Endothelial cell of umbilical vein (primary cell): ENCODE data around the gene VGLL4. TPM values are rescaled to one million over a fixed set of nuclear protein-coding genes. Genes with fewer than 3 reads are reported as not detected.

Experiments
- BruUV-seq: library from RNA; stranded (reverse); fragments of 400-500 nt; replicated peaks from 2 replicates; lab custom pipeline; 2021; lab: Mats Ljungman, UMichigan
- CTCF ChIA-PET: fragments of 300-600, 350-600 bp; sonication (Branson Sonifier 250); formaldehyde crosslinking; loops from one replicate; lab custom pipeline; 2021; ENCODE audit warnings: antibody characterized with exemption, inconsistent platforms; lab: Charles Lee
- POLR2A ChIA-PET: fragments of 300-600, 350-600 bp; sonication (Branson Sonifier 250); formaldehyde crosslinking; loops from one replicate; lab custom pipeline; 2021; ENCODE audit warnings: antibody characterized with exemption, inconsistent platforms; lab: Charles Lee
- DNase-seq: peaks from one replicate; pipeline ENCODE4 v3.0.0-alpha.2; 2011; ENCODE audit warnings: low read depth, low spot score
- FAIRE-seq: peaks from 2 replicates; lab custom pipeline; 2011; peaks lifted over from hg19 to GRCh38; lab: Jason Lieb, UNC
- H2AFZ ChIP-seq: 2 replicates; pipeline ENCODE4 v1.6.0; 2012; ENCODE audit warnings: low read depth, low read length, control low read depth, inconsistent platforms
- H3K27ac ChIP-seq: 2 replicates; pipeline ENCODE4 v1.5.1; 2011; ENCODE audit warnings: low read depth, mild to moderate bottlenecking, control low read depth, low read length, moderate library complexity; ENCODE audit not compliant: insufficient read depth
- H3K27me3 ChIP-seq, 2 experiments: 2 replicates each; pipeline versions ENCODE4 v1.6.0 to v1.6.1; 2011; ENCODE audit warnings: low read length in 2 of 2, mixed read lengths in 1 of 2; ENCODE audit not compliant: control insufficient read depth in 2 of 2, insufficient read depth in 2 of 2
- H3K36me3 ChIP-seq, 2 experiments: 2 replicates in 1 of 2; 3 replicates in 1 of 2; pipeline ENCODE4 v1.5.1; 2011; ENCODE audit warnings: low read length in 2 of 2, mild to moderate bottlenecking in 1 of 2, moderate library complexity in 1 of 2; ENCODE audit not compliant: control insufficient read depth in 2 of 2, insufficient read depth in 2 of 2; ENCODE audit errors: extremely low read depth in 1 of 2
- H3K4me1 ChIP-seq: 3 replicates; pipeline ENCODE4 v1.5.1; 2011; ENCODE audit warnings: mild to moderate bottlenecking, low read length; ENCODE audit not compliant: control insufficient read depth, insufficient read depth; ENCODE audit errors: extremely low read depth
- H3K4me2 ChIP-seq: 2 replicates; pipeline ENCODE4 v1.6.1; 2011; ENCODE audit warnings: low read length, control low read depth, mixed read lengths; ENCODE audit not compliant: insufficient read depth
- H3K4me3 ChIP-seq, 3 experiments: fragments of 200-600 bp in 1 of 3; sonication (generic), shearing (Covaris generic) in 1 of 3; replicated peaks in 1 of 3; 2 replicates each; pipeline ENCODE4 v1.5.1; 2011 to 2016; ENCODE audit warnings: control low read depth in 3 of 3, low read length in 3 of 3, mild to moderate bottlenecking in 2 of 3, inconsistent platforms in 1 of 3, low read depth in 1 of 3, moderate library complexity in 1 of 3; ENCODE audit not compliant: insufficient read depth in 1 of 3
- H3K79me2 ChIP-seq: 2 replicates; pipeline ENCODE4 v1.6.0; 2012; ENCODE audit warnings: low read length, inconsistent platforms; ENCODE audit not compliant: control insufficient read depth, insufficient read depth
- H3K9ac ChIP-seq: replicated peaks from 2 replicates; pipeline ENCODE3; 2011; ENCODE audit warnings: low read length, control low read depth; ENCODE audit not compliant: insufficient read depth; ENCODE audit errors: extremely low read depth
- H3K9me1 ChIP-seq: replicated peaks from 3 replicates; pipeline ENCODE4 v1.6.0; 2011; ENCODE audit warnings: mild to moderate bottlenecking, low read length; ENCODE audit not compliant: control insufficient read depth, insufficient read depth; ENCODE audit errors: extremely low read depth
- H3K9me3 ChIP-seq: replicated peaks from 2 replicates; pipeline ENCODE4 v1.5.1; 2012; ENCODE audit warnings: low read length, inconsistent platforms; ENCODE audit not compliant: control insufficient read depth, insufficient read depth
- H4K20me1 ChIP-seq: replicated peaks from 2 replicates; pipeline ENCODE3; 2011; ENCODE audit warnings: mild to moderate bottlenecking, low read length; ENCODE audit not compliant: control insufficient read depth, insufficient read depth; ENCODE audit errors: extremely low read depth
- EZH2 ChIP-seq: IDR thresholded peaks from 2 replicates; pipeline ENCODE4 v1.6.1; 2012; ENCODE audit warnings: borderline replicate concordance, low read depth, mild to moderate bottlenecking, moderate library complexity, low read length, inconsistent platforms; ENCODE audit not compliant: severe bottlenecking
- FOS ChIP-seq: IDR thresholded peaks from 2 replicates; pipeline ENCODE4 v1.6.1; 2011; ENCODE audit warnings: mild to moderate bottlenecking, low read length, moderate library complexity, borderline replicate concordance; ENCODE audit not compliant: insufficient read depth
- GATA2 ChIP-seq: IDR thresholded peaks from 2 replicates; pipeline ENCODE4 v1.7.0; 2011; ENCODE audit warnings: low read depth, mild to moderate bottlenecking, moderate library complexity, mixed read lengths, low read length; ENCODE audit not compliant: insufficient read length, insufficient read depth
- JUN ChIP-seq: IDR thresholded peaks from 2 replicates; pipeline ENCODE4 v1.6.1; 2011; ENCODE audit warnings: borderline replicate concordance, low read depth; ENCODE audit not compliant: insufficient read length, insufficient read depth
- MAX ChIP-seq: IDR thresholded peaks from 2 replicates; pipeline ENCODE4 v1.6.1; 2011; ENCODE audit not compliant: insufficient read depth, insufficient read length
- MYC ChIP-seq: IDR thresholded peaks from one replicate; pipeline ENCODE4 v1.6.1; 2011; ENCODE audit warnings: mild to moderate bottlenecking, low read depth, low read length
- POLR2A ChIP-seq: IDR thresholded peaks from 2 replicates; pipeline ENCODE4 v1.6.1; 2012; ENCODE audit warnings: low read depth, mild to moderate bottlenecking, control low read depth, low read length
- POLR2AphosphoS5 ChIP-seq: IDR thresholded peaks from 2 replicates; pipeline ENCODE4 v1.6.1; 2012; ENCODE audit warnings: low read depth, mild to moderate bottlenecking, control low read depth, low read length, moderate library complexity; ENCODE audit not compliant: insufficient read depth
- dilution Hi-C: fragments of 300-500 bp; cut with MboI; formaldehyde crosslinking; loops from one replicate; pipeline ENCODE4 v1.15.0; 2019; ENCODE audit warnings: low sequenced_read_pairs; ENCODE audit not compliant: extremely low pct_ligation_motif_present
- intact Hi-C: fragments of 100-400 bp; cut with micrococcal nuclease; formaldehyde crosslinking; loops from one replicate; pipeline ENCODE4 v1.10.0; 2022
- polyA plus RNA-seq, 4 experiments: library from polyadenylated mRNA; depleted of rRNA in 3 of 4; stranded (reverse) in 3 of 4; unstranded in 1 of 4; fragments of >200 nt; gene quantifications; 2 replicates each; pipeline versions ENCODE4 v1.2.1 to v1.2.3, GENCODE V29; 2011 to 2012; ENCODE audit warnings: missing spikeins in 1 of 4
- total RNA-seq: library from RNA; stranded (reverse); gene quantifications from 2 replicates; pipeline ENCODE4 v1.2.3, GENCODE V29; 2021
- TF ChIP-seq, protein P1 (sequence below), 2 donors: IDR thresholded peaks; 1 replicate in 1 of 2; 2 replicates in 1 of 2; pipeline ENCODE4 v1.5.1; 2011; ENCODE audit warnings: low read length in 2 of 2, mild to moderate bottlenecking in 2 of 2, moderate library complexity in 2 of 2, control low read depth in 1 of 2, inconsistent platforms in 1 of 2, low read depth in 1 of 2; ENCODE audit not compliant: insufficient read depth in 1 of 2; ENCODE audit errors: extremely low read depth in 1 of 2

The VGLL4 gene
- total and polyA plus RNA-seq, 2 donors (not counting 3 experiments of a cell fraction or from before 2014, with no cell fraction given): 67.0 to 78.9 TPM

DNA sequence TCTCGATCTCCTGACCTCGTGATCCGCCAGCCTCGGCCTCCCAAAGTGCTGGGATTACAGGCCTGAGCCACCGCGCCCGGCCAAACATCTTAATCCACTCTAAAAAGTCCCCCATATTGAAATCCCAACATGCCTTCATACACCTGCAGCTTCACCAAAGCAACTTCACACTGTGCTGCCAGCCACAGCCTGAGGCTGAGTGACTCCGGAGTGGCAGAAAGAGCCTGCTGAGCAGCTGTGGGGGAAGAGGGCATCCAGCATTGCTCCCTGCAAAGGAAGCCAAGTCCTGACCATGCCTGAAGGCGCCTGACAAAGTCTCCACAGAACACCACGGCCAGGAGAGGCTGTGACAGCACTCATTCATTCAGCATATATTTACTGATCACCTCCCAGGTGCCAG is 21.6 kb upstream of the VGLL4 start:
- Histone ChIP-seq H3K4me3 (no peak overlapping the region), H3K79me2 (no peaks in the 10 kb centered on the region), H4K20me1 (no peaks in the 10 kb centered on the region), H3K4me1 (peaks cover 12% of the 10 kb centered on the region), H3K4me2 (no peak overlapping the region), H3K9ac (no peak overlapping the region), H3K9me3 (no peaks in the 10 kb centered on the region), H3K27me3 (no peaks in the 10 kb centered on the region), H2AFZ (no peak overlapping the region), H3K27ac (no peak overlapping the region), H3K36me3 (no peaks in the 10 kb centered on the region), H3K9me1 (no peaks in the 10 kb centered on the region)
- DNase-seq: no peak
- no TSS peak for BruUV-seq
- no peak for FAIRE-seq
- no peak for TF ChIP-seq GATA2
- no peak for TF ChIP-seq POLR2A
- no peak for TF ChIP-seq FOS
- TF ChIP-seq, protein P1, sequence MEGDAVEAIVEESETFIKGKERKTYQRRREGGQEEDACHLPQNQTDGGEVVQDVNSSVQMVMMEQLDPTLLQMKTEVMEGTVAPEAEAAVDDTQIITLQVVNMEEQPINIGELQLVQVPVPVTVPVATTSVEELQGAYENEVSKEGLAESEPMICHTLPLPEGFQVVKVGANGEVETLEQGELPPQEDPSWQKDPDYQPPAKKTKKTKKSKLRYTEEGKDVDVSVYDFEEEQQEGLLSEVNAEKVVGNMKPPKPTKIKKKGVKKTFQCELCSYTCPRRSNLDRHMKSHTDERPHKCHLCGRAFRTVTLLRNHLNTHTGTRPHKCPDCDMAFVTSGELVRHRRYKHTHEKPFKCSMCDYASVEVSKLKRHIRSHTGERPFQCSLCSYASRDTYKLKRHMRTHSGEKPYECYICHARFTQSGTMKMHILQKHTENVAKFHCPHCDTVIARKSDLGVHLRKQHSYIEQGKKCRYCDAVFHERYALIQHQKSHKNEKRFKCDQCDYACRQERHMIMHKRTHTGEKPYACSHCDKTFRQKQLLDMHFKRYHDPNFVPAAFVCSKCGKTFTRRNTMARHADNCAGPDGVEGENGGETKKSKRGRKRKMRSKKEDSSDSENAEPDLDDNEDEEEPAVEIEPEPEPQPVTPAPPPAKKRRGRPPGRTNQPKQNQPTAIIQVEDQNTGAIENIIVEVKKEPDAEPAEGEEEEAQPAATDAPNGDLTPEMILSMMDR (IDR thresholded peaks at IDR 0.05; ENCODE audit: extremely low read depth in 1 of 2, insufficient read depth in 1 of 2, low read depth in 1 of 2, low read length in 2 of 2): no peak
- TF ChIP-seq JUN: no peak
- no peak for TF ChIP-seq MYC
- TF ChIP-seq MAX: no peak
- TF ChIP-seq EZH2: no peak
- no peak for TF ChIP-seq POLR2AphosphoS5
- intact Hi-C loops: no loop called here
- ChIA-PET CTCF (no interaction called here), POLR2A (no interaction called here)
- dilution Hi-C loops: no loop called here
